ENCODE data around the gene DOCK8. TPM values are rescaled to one million over a fixed set of nuclear protein-coding genes. Genes with fewer than 3 reads are reported as not detected.
"Not testable (repeated sequence)": the region's sequence is repeated elsewhere in the genome, so short reads cannot be mapped to it uniquely, and the experiment has no call there.

The DOCK8 gene
- 0.37 TPM for total RNA-seq (2021; ENCODE audit: unreplicated experiment)
- 0.04 and 0.09 TPM in 2 replicates for polyA plus RNA-seq (2012)
- Bru-seq, nascent RNA = percentile 18 among the genes with signal in this experiment
- percentile 11 among the genes with signal in this experiment for BruChase-seq, experiment 1, labeled RNA remaining after a 6-hour chase
- percentile 14 among the genes with signal in this experiment for BruChase-seq, experiment 2, labeled RNA remaining after a 2-hour chase
- long read RNA-seq = 0 reads

GRCh38 chr9:214648-215493, at the start of gene DOCK8:
TSS of gene DOCK8 (plus strand) at chr9:214865. CDS start at chr9:214977, 112 bp downstream.
- no peaks in the 10 kb centered on the region for H4K20me1 ChIP-seq (ENCODE audit: insufficient read depth)
- H3K36me3 ChIP-seq (ENCODE audit: control insufficient read depth in 1 of 2, insufficient read depth in 2 of 2, low read length in 2 of 2) = no peaks in the 10 kb centered on the region
- peak within 1 kb of the TSS; percentile 32 to 54 for H3K4me3 ChIP-seq (replicated peaks in 1 of 2; ENCODE audit: low read depth in 1 of 2, low read length in 2 of 2)
- no peaks in the 10 kb centered on the region for H3K9me3 ChIP-seq (ENCODE audit: control insufficient read depth in 1 of 2, insufficient read depth in 1 of 2, low read depth in 1 of 2, low read length in 2 of 2)
- H3K9me2 ChIP-seq (ENCODE audit: insufficient read depth) = no peaks in the 10 kb centered on the region
- POLR2A ChIA-PET = no interaction called here
- peak; percentile 30; the same call in 1 of the 2 replicates for TF ChIP-seq ZFX (IDR thresholded peaks at IDR 0.05)
- TF ChIP-seq YY1 (IDR thresholded peaks at IDR 0.05; ENCODE audit: extremely low read depth, insufficient replicate concordance, low read depth, low read length) = peak; percentile 8
- TF ChIP-seq SRF (IDR thresholded peaks at IDR 0.05; ENCODE audit: low read depth) = no peak
- TF ChIP-seq ZNF274 (IDR thresholded peaks at IDR 0.05; ENCODE audit: low read depth, low read length) = no peak
- peak; percentile 37; the same call in 1 of the 2 replicates for TF ChIP-seq MAX (IDR thresholded peaks at IDR 0.05)
- no peak for TF ChIP-seq ZBTB33 (IDR thresholded peaks at IDR 0.05; ENCODE audit: extremely low read depth, insufficient replicate concordance, low read length)
- TF ChIP-seq CTCF (IDR thresholded peaks at IDR 0.05 in 2 of 3, conservative IDR thresholded peaks at IDR 0.05 in 1 of 3; ENCODE audit: borderline replicate concordance in 1 of 3, insufficient read depth in 1 of 3, low read depth in 2 of 3, low read length in 2 of 3) = peak in 2 of 3 experiments; percentile 18 to 29; a peak in 3 of 6 replicates
- H3K27me3 ChIP-seq (ENCODE audit: insufficient read depth, low read length) = no peaks in the 10 kb centered on the region
- DNase-seq (ENCODE audit: low read depth, low spot score) (peak; percentile 35), ATAC-seq (peak; percentile 91)
- H3K4me1 ChIP-seq (ENCODE audit: control insufficient read depth in 1 of 2, insufficient read depth in 2 of 2, low read length in 2 of 2) = peaks cover 0 to 7% of the 10 kb centered on the region in 2 experiments; a peak in 1 of 4 replicates
- peak within 1 kb of the TSS; percentile 72 for H3K4me2 ChIP-seq (ENCODE audit: low read length)
- intact Hi-C loops (cut with micrococcal nuclease) = no loop called here
- CTCF ChIA-PET = no interaction called here
- H3K27ac ChIP-seq (ENCODE audit: low read depth, low read length) = peak within 1 kb of the TSS; percentile 4; the same call in 1 of the 2 replicates
- peak within 1 kb of the TSS; percentile 27 for H2AFZ ChIP-seq (ENCODE audit: low read depth, low read length, poor library complexity, severe bottlenecking)
- no TSS peak for BruUV-seq (replicated peaks)
- RAD21 ChIA-PET (ENCODE audit: low non-redundant PET in 1 of 2, low total read pairs in 2 of 2, uncharacterized antibody in 2 of 2, unreplicated experiment in 2 of 2) = no interaction called here
- H3K9ac ChIP-seq (ENCODE audit: low read length) = peak within 1 kb of the TSS; percentile 26; the same call in 1 of the 2 replicates
- no peaks in the 10 kb centered on the region for H3K79me2 ChIP-seq (ENCODE audit: insufficient read depth, low read length)

- intact Hi-C loops (cut with micrococcal nuclease); H3K27me3 ChIP-seq (ENCODE audit: insufficient read depth, low read length); H3K9me3 ChIP-seq (ENCODE audit: control insufficient read depth in 1 of 2, insufficient read depth in 1 of 2, low read depth in 1 of 2, low read length in 2 of 2); H3K9me2 ChIP-seq (ENCODE audit: insufficient read depth); H3K4me3 ChIP-seq (replicated peaks in 1 of 2; ENCODE audit: low read depth in 1 of 2, low read length in 2 of 2); H3K79me2 ChIP-seq (ENCODE audit: insufficient read depth, low read length); ATAC-seq; H4K20me1 ChIP-seq (ENCODE audit: insufficient read depth); DNase-seq (ENCODE audit: low read depth, low spot score); H2AFZ ChIP-seq (ENCODE audit: low read depth, low read length, poor library complexity, severe bottlenecking); H3K4me2 ChIP-seq (ENCODE audit: low read length); BruUV-seq (replicated peaks); H3K36me3 ChIP-seq (ENCODE audit: control insufficient read depth in 1 of 2, insufficient read depth in 2 of 2, low read length in 2 of 2); H3K27ac ChIP-seq (ENCODE audit: low read depth, low read length); H3K9ac ChIP-seq (ENCODE audit: low read length); CTCF ChIA-PET; H3K4me1 ChIP-seq (ENCODE audit: control insufficient read depth in 1 of 2, insufficient read depth in 2 of 2, low read length in 2 of 2); POLR2A ChIA-PET; RAD21 ChIA-PET (ENCODE audit: low non-redundant PET in 1 of 2, low total read pairs in 2 of 2, uncharacterized antibody in 2 of 2, unreplicated experiment in 2 of 2): not testable (repeated sequence)
These were observed 44.9 kb upstream of the DOCK8 start for GRCh38 chr9:169757-170156.

All from HCT116 (cell line).